Hematopoietic multipotent progenitor cell (in vitro differentiated cells): Measurements from ENCODE around the gene AANAT. TPM values are rescaled to one million over a fixed set of nuclear protein-coding genes. Genes with fewer than 3 reads are reported as not detected.
A peak's percentile ranks its signal among the peaks of the same experiment; 100 is the strongest.

Experiments used
- DNase-seq, 3 donors: peaks; one replicate each; pipeline ENCODE4 v3.0.0-alpha.2; 2011 to 2015; ENCODE audit warnings: low read depth in 2 of 3, low spot score in 2 of 3
- total RNA-seq: library from RNA; depleted of rRNA; stranded (reverse); fragments of >200 nt; gene quantifications from one replicate; pipeline ENCODE4 v1.2.3, GENCODE V29; 2012

AANAT gene
- total RNA-seq, 1 donor: under 0.01 TPM

GRCh38 chr17:76484228-76484725 lies 16.9 kb downstream of the AANAT start:
- no peak for DNase-seq

GRCh38 chr17:76485569-76485968 lies 18.2 kb downstream of the AANAT start:
- DNase-seq: no peak

- no peak for DNase-seq
These were observed 20.2 kb downstream of the AANAT start for GRCh38 chr17:76487451-76488192.

GRCh38 chr17:76490112-76490710 lies 22.8 kb downstream of the AANAT start:
- no peak for DNase-seq

- no peak for DNase-seq
These were observed 24.1 kb downstream of the AANAT start for GRCh38 chr17:76491271-76492122.

GRCh38 chr17:76492123-76492988 lies 25.0 kb downstream of the AANAT start:
- no peak for DNase-seq

GRCh38 chr17:76492989-76493501 lies 25.6 kb downstream of the AANAT start:
- peak in 2 of 3 donors; percentile 80 to 82 for DNase-seq

- DNase-seq: no peak
These were observed 26.2 kb downstream of the AANAT start for GRCh38 chr17:76493505-76494167.

- no peak for DNase-seq
These were observed 28.4 kb downstream of the AANAT start for GRCh38 chr17:76495663-76496400.

- no peak for DNase-seq
These were observed 29.1 kb downstream of the AANAT start for GRCh38 chr17:76496464-76496863.

GRCh38 chr17:76497699-76497978 lies 30.2 kb downstream of the AANAT start:
- DNase-seq: no peak

GRCh38 chr17:76497979-76498875 lies 30.8 kb downstream of the AANAT start:
- DNase-seq: no peak

- DNase-seq: no peak
These were observed 31.5 kb downstream of the AANAT start for GRCh38 chr17:76498876-76499251.

- DNase-seq: no peak
These were observed 31.9 kb downstream of the AANAT start for GRCh38 chr17:76499267-76499667.

GRCh38 chr17:76500074-76500746 lies 32.8 kb downstream of the AANAT start:
- DNase-seq: no peak

- DNase-seq: no peak
These were observed 33.3 kb downstream of the AANAT start for GRCh38 chr17:76500747-76501017.

- peak; percentile 76 to 90 (median 80) for DNase-seq
These were observed 33.8 kb downstream of the AANAT start, which contains the start of gene RHBDF2 for GRCh38 chr17:76501018-76501826. RHBDF2 (minus strand) TSS chr17:76501423; CDS start chr17:76481524, 19,899 bp downstream.
